Endothelial cell of umbilical vein (primary cell): ENCODE results near the gene UGT1A7. TPM values are rescaled to one million over a fixed set of nuclear protein-coding genes. Genes with fewer than 3 reads are reported as not detected.

ENCODE experiments used
- BruUV-seq: library from RNA; stranded (reverse); fragments of 400-500 nt; replicated peaks from 2 replicates; lab custom pipeline; 2021; lab: Mats Ljungman, UMichigan
- CTCF ChIA-PET: fragments of 300-600, 350-600 bp; sonication (Branson Sonifier 250); formaldehyde crosslinking; loops from one replicate; lab custom pipeline; 2021; ENCODE audit warnings: antibody characterized with exemption, inconsistent platforms; lab: Charles Lee
- POLR2A ChIA-PET: fragments of 300-600, 350-600 bp; sonication (Branson Sonifier 250); formaldehyde crosslinking; loops from one replicate; lab custom pipeline; 2021; ENCODE audit warnings: antibody characterized with exemption, inconsistent platforms; lab: Charles Lee
- DNase-seq: peaks from one replicate; pipeline ENCODE4 v3.0.0-alpha.2; 2011; ENCODE audit warnings: low read depth, low spot score
- FAIRE-seq: peaks from 2 replicates; lab custom pipeline; 2011; peaks lifted over from hg19 to GRCh38; lab: Jason Lieb, UNC
- H2AFZ ChIP-seq: 2 replicates; pipeline ENCODE4 v1.6.0; 2012; ENCODE audit warnings: low read depth, low read length, control low read depth, inconsistent platforms
- H3K27ac ChIP-seq: 2 replicates; pipeline ENCODE4 v1.5.1; 2011; ENCODE audit warnings: low read depth, mild to moderate bottlenecking, control low read depth, low read length, moderate library complexity; ENCODE audit not compliant: insufficient read depth
- H3K27me3 ChIP-seq, 2 experiments: 2 replicates each; pipeline versions ENCODE4 v1.6.0 to v1.6.1; 2011; ENCODE audit warnings: low read length in 2 of 2, mixed read lengths in 1 of 2; ENCODE audit not compliant: control insufficient read depth in 2 of 2, insufficient read depth in 2 of 2
- H3K36me3 ChIP-seq, 2 experiments: 2 replicates in 1 of 2; 3 replicates in 1 of 2; pipeline ENCODE4 v1.5.1; 2011; ENCODE audit warnings: low read length in 2 of 2, mild to moderate bottlenecking in 1 of 2, moderate library complexity in 1 of 2; ENCODE audit not compliant: control insufficient read depth in 2 of 2, insufficient read depth in 2 of 2; ENCODE audit errors: extremely low read depth in 1 of 2
- H3K4me1 ChIP-seq: 3 replicates; pipeline ENCODE4 v1.5.1; 2011; ENCODE audit warnings: mild to moderate bottlenecking, low read length; ENCODE audit not compliant: control insufficient read depth, insufficient read depth; ENCODE audit errors: extremely low read depth
- H3K4me2 ChIP-seq: 2 replicates; pipeline ENCODE4 v1.6.1; 2011; ENCODE audit warnings: low read length, control low read depth, mixed read lengths; ENCODE audit not compliant: insufficient read depth
- H3K4me3 ChIP-seq, 3 experiments: fragments of 200-600 bp in 1 of 3; sonication (generic), shearing (Covaris generic) in 1 of 3; replicated peaks in 1 of 3; 2 replicates each; pipeline ENCODE4 v1.5.1; 2011 to 2016; ENCODE audit warnings: control low read depth in 3 of 3, low read length in 3 of 3, mild to moderate bottlenecking in 2 of 3, inconsistent platforms in 1 of 3, low read depth in 1 of 3, moderate library complexity in 1 of 3; ENCODE audit not compliant: insufficient read depth in 1 of 3
- H3K79me2 ChIP-seq: 2 replicates; pipeline ENCODE4 v1.6.0; 2012; ENCODE audit warnings: low read length, inconsistent platforms; ENCODE audit not compliant: control insufficient read depth, insufficient read depth
- H3K9ac ChIP-seq: replicated peaks from 2 replicates; pipeline ENCODE3; 2011; ENCODE audit warnings: low read length, control low read depth; ENCODE audit not compliant: insufficient read depth; ENCODE audit errors: extremely low read depth
- H3K9me1 ChIP-seq: replicated peaks from 3 replicates; pipeline ENCODE4 v1.6.0; 2011; ENCODE audit warnings: mild to moderate bottlenecking, low read length; ENCODE audit not compliant: control insufficient read depth, insufficient read depth; ENCODE audit errors: extremely low read depth
- H3K9me3 ChIP-seq: replicated peaks from 2 replicates; pipeline ENCODE4 v1.5.1; 2012; ENCODE audit warnings: low read length, inconsistent platforms; ENCODE audit not compliant: control insufficient read depth, insufficient read depth
- H4K20me1 ChIP-seq: replicated peaks from 2 replicates; pipeline ENCODE3; 2011; ENCODE audit warnings: mild to moderate bottlenecking, low read length; ENCODE audit not compliant: control insufficient read depth, insufficient read depth; ENCODE audit errors: extremely low read depth
- CTCF ChIP-seq, 2 donors: IDR thresholded peaks; 1 replicate in 1 of 2; 2 replicates in 1 of 2; pipeline ENCODE4 v1.5.1; 2011; ENCODE audit warnings: low read length in 2 of 2, mild to moderate bottlenecking in 2 of 2, moderate library complexity in 2 of 2, control low read depth in 1 of 2, inconsistent platforms in 1 of 2, low read depth in 1 of 2; ENCODE audit not compliant: insufficient read depth in 1 of 2; ENCODE audit errors: extremely low read depth in 1 of 2
- EZH2 ChIP-seq: IDR thresholded peaks from 2 replicates; pipeline ENCODE4 v1.6.1; 2012; ENCODE audit warnings: borderline replicate concordance, low read depth, mild to moderate bottlenecking, moderate library complexity, low read length, inconsistent platforms; ENCODE audit not compliant: severe bottlenecking
- FOS ChIP-seq: IDR thresholded peaks from 2 replicates; pipeline ENCODE4 v1.6.1; 2011; ENCODE audit warnings: mild to moderate bottlenecking, low read length, moderate library complexity, borderline replicate concordance; ENCODE audit not compliant: insufficient read depth
- GATA2 ChIP-seq: IDR thresholded peaks from 2 replicates; pipeline ENCODE4 v1.7.0; 2011; ENCODE audit warnings: low read depth, mild to moderate bottlenecking, moderate library complexity, mixed read lengths, low read length; ENCODE audit not compliant: insufficient read length, insufficient read depth
- JUN ChIP-seq: IDR thresholded peaks from 2 replicates; pipeline ENCODE4 v1.6.1; 2011; ENCODE audit warnings: borderline replicate concordance, low read depth; ENCODE audit not compliant: insufficient read length, insufficient read depth
- MAX ChIP-seq: IDR thresholded peaks from 2 replicates; pipeline ENCODE4 v1.6.1; 2011; ENCODE audit not compliant: insufficient read depth, insufficient read length
- MYC ChIP-seq: IDR thresholded peaks from one replicate; pipeline ENCODE4 v1.6.1; 2011; ENCODE audit warnings: mild to moderate bottlenecking, low read depth, low read length
- POLR2A ChIP-seq: IDR thresholded peaks from 2 replicates; pipeline ENCODE4 v1.6.1; 2012; ENCODE audit warnings: low read depth, mild to moderate bottlenecking, control low read depth, low read length
- POLR2AphosphoS5 ChIP-seq: IDR thresholded peaks from 2 replicates; pipeline ENCODE4 v1.6.1; 2012; ENCODE audit warnings: low read depth, mild to moderate bottlenecking, control low read depth, low read length, moderate library complexity; ENCODE audit not compliant: insufficient read depth
- dilution Hi-C: fragments of 300-500 bp; cut with MboI; formaldehyde crosslinking; loops from one replicate; pipeline ENCODE4 v1.15.0; 2019; ENCODE audit warnings: low sequenced_read_pairs; ENCODE audit not compliant: extremely low pct_ligation_motif_present
- intact Hi-C: fragments of 100-400 bp; cut with micrococcal nuclease; formaldehyde crosslinking; loops from one replicate; pipeline ENCODE4 v1.10.0; 2022
- polyA plus RNA-seq, 4 experiments: library from polyadenylated mRNA; depleted of rRNA in 3 of 4; stranded (reverse) in 3 of 4; unstranded in 1 of 4; fragments of >200 nt; gene quantifications; 2 replicates each; pipeline versions ENCODE4 v1.2.1 to v1.2.3, GENCODE V29; 2011 to 2012; ENCODE audit warnings: missing spikeins in 1 of 4
- total RNA-seq: library from RNA; stranded (reverse); gene quantifications from 2 replicates; pipeline ENCODE4 v1.2.3, GENCODE V29; 2021

The UGT1A7 gene
- total and polyA plus RNA-seq, 2 donors (not counting 3 experiments of a cell fraction or from before 2014, with no cell fraction given): not detected

- intact Hi-C loops: loop anchor here (1.0 kb wide), 1 partner anchor 10 kb away; no protein-coding TSS in a partner anchor
- no peaks in the 10 kb centered on the region for H3K27me3 ChIP-seq
- BruUV-seq: no TSS peak
- no peaks in the 10 kb centered on the region for H3K9me3 ChIP-seq
- no peak overlapping the region for H3K4me3 ChIP-seq
- ChIA-PET CTCF (interaction anchor here (1.0 to 3.5 kb wide), 3 partner anchors 12 to 252 kb away, joined by 3 to 14 read pairs (median 5); partner anchors contain the start of gene UGT1A5), POLR2A (interaction anchor here (0.8 kb wide), 1 partner anchor 213 kb away, joined by 3 read pairs; no protein-coding TSS in a partner anchor)
- no peak overlapping the region for H3K4me2 ChIP-seq
- dilution Hi-C loops: no loop called here
- H3K9me1 ChIP-seq: no peaks in the 10 kb centered on the region
- FAIRE-seq: no peak
- H3K9ac ChIP-seq: peak overlapping the region; percentile 62
- no peaks in the 10 kb centered on the region for H3K79me2 ChIP-seq
- peak overlapping the region; percentile 95 for H3K27ac ChIP-seq
- H4K20me1 ChIP-seq: no peaks in the 10 kb centered on the region
- DNase-seq: peak; percentile 24
- TF ChIP-seq GATA2 (no peak), CTCF (IDR thresholded peaks at IDR 0.05; ENCODE audit: extremely low read depth in 1 of 2, insufficient read depth in 1 of 2, low read depth in 1 of 2, low read length in 2 of 2) (no peak), MAX (no peak), POLR2AphosphoS5 (no peak), EZH2 (no peak), JUN (no peak), MYC (no peak), FOS (no peak), POLR2A (no peak)
- H2AFZ ChIP-seq: no peak overlapping the region
- peaks cover 4% of the 10 kb centered on the region for H3K4me1 ChIP-seq
- no peaks in the 10 kb centered on the region for H3K36me3 ChIP-seq
These were observed 17.8 kb downstream of the UGT1A7 start for GRCh38 chr2:233699424-233700027.
